Brain microvascular endothelial cell (primary cell): ENCODE data around the gene COX5B.
A peak's percentile ranks its signal among the peaks of the same experiment; 100 is the strongest.
"Not testable (repeated sequence)": the region's sequence is repeated elsewhere in the genome, so short reads cannot be mapped to it uniquely, and the experiment has no call there.

Experiments used
- DNase-seq: peaks from one replicate; pipeline ENCODE4 v3.0.0-alpha.2; 2020
- H3K27ac ChIP-seq: fragments of 250-450 bp; sonication (Bioruptor Pico); 2 replicates; pipeline ENCODE4 v1.5.1; 2020; ENCODE audit warnings: mild to moderate bottlenecking, moderate library complexity
- H3K27me3 ChIP-seq: fragments of 250-450 bp; sonication (Bioruptor Pico); replicated peaks from 2 replicates; pipeline ENCODE4 v1.5.1; 2020; ENCODE audit warnings: mild to moderate bottlenecking
- H3K36me3 ChIP-seq: fragments of 250-450 bp; sonication (Bioruptor Pico); replicated peaks from 2 replicates; pipeline ENCODE4 v1.5.1; 2020; ENCODE audit warnings: mild to moderate bottlenecking
- H3K4me3 ChIP-seq: 2 replicates; pipeline ENCODE4 v1.5.1; 2011; ENCODE audit warnings: low read depth, mild to moderate bottlenecking, control low read depth, low read length, moderate library complexity
- CTCF ChIP-seq: IDR thresholded peaks from 2 replicates; pipeline ENCODE4 v1.5.1; 2011; ENCODE audit warnings: low read depth, mild to moderate bottlenecking, moderate library complexity, low read length, control low read depth, inconsistent platforms; ENCODE audit errors: missing control alignments
- in situ Hi-C: cut with HindIII; loops from 2 replicates; pipeline ENCODE4 v1.10.0; 2017; ENCODE audit warnings: low sequenced_read_pairs, low pct_ligation_motif_present

Gene COX5B

GRCh38 chr2:97645695-97646629 lies at the start of gene COX5B:
TSS of gene COX5B (plus strand) at chr2:97646062. CDS start at chr2:97646087, 25 bp downstream.
- DNase-seq: peak; percentile 97
- in situ Hi-C loops: no loop called here
- Histone ChIP-seq H3K27ac (peak within 1 kb of the TSS; percentile 56), H3K4me3 (peak within 1 kb of the TSS; percentile 99), H3K27me3 (no peaks in the 10 kb centered on the region), H3K36me3 (peaks cover 23% of the 10 kb centered on the region)
- TF ChIP-seq CTCF: no peak

GRCh38 chr2:97596180-97596579 lies 49.7 kb upstream of the COX5B start:
- DNase-seq, H3K27me3 ChIP-seq, H3K4me3 ChIP-seq, H3K27ac ChIP-seq, H3K36me3 ChIP-seq, in situ Hi-C loops: not testable (repeated sequence)

GRCh38 chr2:97601537-97601936 lies 44.3 kb upstream of the COX5B start:
- H3K27ac ChIP-seq, H3K27me3 ChIP-seq, H3K4me3 ChIP-seq, H3K36me3 ChIP-seq, DNase-seq, in situ Hi-C loops: not testable (repeated sequence)

- H3K27ac ChIP-seq, in situ Hi-C loops: not testable (repeated sequence)
These were observed 40.8 kb upstream of the COX5B start for GRCh38 chr2:97605109-97605508.

GRCh38 chr2:97605524-97606339 lies 40.1 kb upstream of the COX5B start:
- H3K27ac ChIP-seq, in situ Hi-C loops, DNase-seq, H3K4me3 ChIP-seq, H3K36me3 ChIP-seq, H3K27me3 ChIP-seq: not testable (repeated sequence)

More at GRCh38 chr2:97605109-97605508, 40.8 kb upstream of the COX5B start:
- not testable (repeated sequence) for H3K4me3 ChIP-seq, H3K27me3 ChIP-seq, DNase-seq, H3K36me3 ChIP-seq

GRCh38 chr2:97608745-97609144 lies 37.1 kb upstream of the COX5B start:
- H3K36me3 ChIP-seq, in situ Hi-C loops, H3K27ac ChIP-seq, H3K4me3 ChIP-seq, DNase-seq, H3K27me3 ChIP-seq: not testable (repeated sequence)

GRCh38 chr2:97611895-97612294 lies 34.0 kb upstream of the COX5B start:
- H3K27ac ChIP-seq, H3K36me3 ChIP-seq, H3K27me3 ChIP-seq, DNase-seq, H3K4me3 ChIP-seq, in situ Hi-C loops: not testable (repeated sequence)

GRCh38 chr2:97615746-97616145 lies 30.1 kb upstream of the COX5B start:
- DNase-seq, H3K4me3 ChIP-seq, H3K36me3 ChIP-seq, H3K27me3 ChIP-seq, H3K27ac ChIP-seq, in situ Hi-C loops: not testable (repeated sequence)

GRCh38 chr2:97617911-97618310 lies 28.0 kb upstream of the COX5B start:
- DNase-seq: no peak
- TF ChIP-seq CTCF: no peak
- H3K27me3 ChIP-seq: no peaks in the 10 kb centered on the region
- in situ Hi-C loops: no loop called here
- H3K27ac ChIP-seq: no peak overlapping the region
- H3K4me3 ChIP-seq: no peak overlapping the region
- no peaks in the 10 kb centered on the region for H3K36me3 ChIP-seq
